ENCODE results near the gene TLR2. TPM values are rescaled to one million over a fixed set of nuclear protein-coding genes. Genes with fewer than 3 reads are reported as not detected.
"Not testable (repeated sequence)": the region's sequence is repeated elsewhere in the genome, so short reads cannot be mapped to it uniquely, and the experiment has no call there.

Gene TLR2
- total and polyA plus RNA-seq, 4 experiments from 2014 or later, result 1.3 to 3.9 (median 3.3) TPM

- Histone ChIP-seq H3K36me3 (ENCODE audit: insufficient read depth, low read length) (no peaks in the 10 kb centered on the region), H3K27me3 (ENCODE audit: insufficient read depth, low read length) (no peaks in the 10 kb centered on the region), H3K27ac (ENCODE audit: low read depth, low read length) (no peak overlapping the region), H3K9me3 (ENCODE audit: control insufficient read depth in 1 of 2, low read length in 2 of 2) (no peaks in the 10 kb centered on the region), H3K4me1 (ENCODE audit: insufficient read depth, low read length) (peaks cover 17% of the 10 kb centered on the region), H3K4me3 (ENCODE audit: low read length in 2 of 2) (no peak overlapping the region)
- CTCF ChIA-PET (ENCODE audit: partially characterized antibody), result interaction anchor here (1.1 kb wide), 1 partner anchor 59 kb away, joined by 3 read pairs; no protein-coding TSS in a partner anchor
- Mint-ChIP-seq H3K27ac (no peak overlapping the region), H3K36me3 (no peaks in the 10 kb centered on the region), H3K4me1 (peaks cover 14 to 20% (median 16%) of the 10 kb centered on the region in 4 donors), H3K4me3 (no peak overlapping the region), H3K27me3 (peaks cover 4 to 6% of the 10 kb centered on the region in 2 donors), H3K9me3 (no peaks in the 10 kb centered on the region)
- POLR2A ChIA-PET (ENCODE audit: partially characterized antibody), result no interaction called here
- intact Hi-C loops (cut with micrococcal nuclease), result no loop called here
- no peak for DNase-seq
These were observed 28.2 kb upstream of the TLR2 start for GRCh38 chr4:153655928-153656327.

- H3K4me3 Mint-ChIP-seq, result no peak overlapping the region
- H3K27ac Mint-ChIP-seq, result no peak overlapping the region
- H3K36me3 Mint-ChIP-seq, result peaks cover 0 to 5% of the 10 kb centered on the region in 2 donors
- no peak overlapping the region for H3K4me3 ChIP-seq (ENCODE audit: low read length in 2 of 2)
- H3K27me3 ChIP-seq (ENCODE audit: insufficient read depth, low read length), result no peaks in the 10 kb centered on the region
- POLR2A ChIA-PET (ENCODE audit: partially characterized antibody), result no interaction called here
- H3K27me3 Mint-ChIP-seq, result peaks cover 4% of the 10 kb centered on the region in 2 donors
- intact Hi-C loops (cut with micrococcal nuclease), result no loop called here
- CTCF ChIA-PET (ENCODE audit: partially characterized antibody), result interaction anchor here (1.2 to 1.4 kb wide), 2 partner anchors 13 to 18 kb away, joined by 3 read pairs; no protein-coding TSS in a partner anchor
- no peak overlapping the region for H3K27ac ChIP-seq (ENCODE audit: low read depth, low read length)
- H3K36me3 ChIP-seq (ENCODE audit: insufficient read depth, low read length), result no peaks in the 10 kb centered on the region
- H3K9me3 Mint-ChIP-seq, result peaks cover 0 to 11% (median 4%) of the 10 kb centered on the region in 8 donors
- no peaks in the 10 kb centered on the region for H3K9me3 ChIP-seq (ENCODE audit: control insufficient read depth in 1 of 2, low read length in 2 of 2)
- no peaks in the 10 kb centered on the region for H3K4me1 ChIP-seq (ENCODE audit: insufficient read depth, low read length)
- DNase-seq, result no peak
- no peaks in the 10 kb centered on the region for H3K4me1 Mint-ChIP-seq
These were observed 22.8 kb upstream of the TLR2 start for GRCh38 chr4:153661215-153661822.

GRCh38 chr4:153661908-153662307 lies 22.2 kb upstream of the TLR2 start:
- H3K4me1 Mint-ChIP-seq, result no peaks in the 10 kb centered on the region
- CTCF ChIA-PET (ENCODE audit: partially characterized antibody), result interaction anchor here (1.2 kb wide), 1 partner anchor 19 kb away, joined by 3 read pairs; no protein-coding TSS in a partner anchor

GRCh38 chr4:153663667-153664066 lies 20.4 kb upstream of the TLR2 start:
- Mint-ChIP-seq H3K27ac (no peak overlapping the region), H3K36me3 (peaks cover 0 to 5% of the 10 kb centered on the region in 2 donors), H3K9me3 (peaks cover 0 to 11% (median 5%) of the 10 kb centered on the region in 8 donors), H3K27me3 (peaks cover 5 to 6% of the 10 kb centered on the region in 2 donors), H3K4me1 (no peaks in the 10 kb centered on the region), H3K4me3 (no peak overlapping the region)
- Histone ChIP-seq H3K9me3 (ENCODE audit: control insufficient read depth in 1 of 2, low read length in 2 of 2) (no peaks in the 10 kb centered on the region), H3K4me3 (ENCODE audit: low read length in 2 of 2) (no peak overlapping the region), H3K4me1 (ENCODE audit: insufficient read depth, low read length) (no peaks in the 10 kb centered on the region), H3K36me3 (ENCODE audit: insufficient read depth, low read length) (no peaks in the 10 kb centered on the region), H3K27me3 (ENCODE audit: insufficient read depth, low read length) (no peaks in the 10 kb centered on the region), H3K27ac (ENCODE audit: low read depth, low read length) (no peak overlapping the region)
- CTCF ChIA-PET (ENCODE audit: partially characterized antibody), result no interaction called here
- intact Hi-C loops (cut with micrococcal nuclease), result no loop called here
- DNase-seq, result no peak
- POLR2A ChIA-PET (ENCODE audit: partially characterized antibody), result no interaction called here

More at GRCh38 chr4:153661908-153662307, 22.2 kb upstream of the TLR2 start:
- DNase-seq, result no peak
- Histone ChIP-seq H3K27me3 (ENCODE audit: insufficient read depth, low read length) (no peaks in the 10 kb centered on the region), H3K4me3 (ENCODE audit: low read length in 2 of 2) (no peak overlapping the region), H3K36me3 (ENCODE audit: insufficient read depth, low read length) (no peaks in the 10 kb centered on the region), H3K27ac (ENCODE audit: low read depth, low read length) (no peak overlapping the region), H3K4me1 (ENCODE audit: insufficient read depth, low read length) (no peaks in the 10 kb centered on the region), H3K9me3 (ENCODE audit: control insufficient read depth in 1 of 2, low read length in 2 of 2) (no peaks in the 10 kb centered on the region)
- Mint-ChIP-seq H3K4me3 (no peak overlapping the region), H3K27me3 (peaks cover 4% of the 10 kb centered on the region in 2 donors), H3K36me3 (peaks cover 0 to 5% of the 10 kb centered on the region in 2 donors), H3K27ac (no peak overlapping the region), H3K9me3 (peaks cover 0 to 11% (median 4%) of the 10 kb centered on the region in 8 donors)
- POLR2A ChIA-PET (ENCODE audit: partially characterized antibody), result no interaction called here
- intact Hi-C loops (cut with micrococcal nuclease), result no loop called here

GRCh38 chr4:153666505-153666904 lies 17.6 kb upstream of the TLR2 start:
- H3K4me1 Mint-ChIP-seq; H3K4me3 ChIP-seq (ENCODE audit: low read length in 2 of 2); H3K4me1 ChIP-seq (ENCODE audit: insufficient read depth, low read length); H3K27ac Mint-ChIP-seq; DNase-seq; CTCF ChIA-PET (ENCODE audit: partially characterized antibody); H3K27me3 Mint-ChIP-seq; H3K9me3 ChIP-seq (ENCODE audit: control insufficient read depth in 1 of 2, low read length in 2 of 2); POLR2A ChIA-PET (ENCODE audit: partially characterized antibody); H3K36me3 Mint-ChIP-seq; H3K27ac ChIP-seq (ENCODE audit: low read depth, low read length); H3K4me3 Mint-ChIP-seq; intact Hi-C loops (cut with micrococcal nuclease); H3K27me3 ChIP-seq (ENCODE audit: insufficient read depth, low read length); H3K36me3 ChIP-seq (ENCODE audit: insufficient read depth, low read length): not testable (repeated sequence)
- peaks cover 0 to 11% (median 5%) of the 10 kb centered on the region in 8 donors for H3K9me3 Mint-ChIP-seq

- H3K36me3 ChIP-seq (ENCODE audit: insufficient read depth, low read length), result no peaks in the 10 kb centered on the region
- no peak for DNase-seq
- POLR2A ChIA-PET (ENCODE audit: partially characterized antibody), result no interaction called here
- H3K36me3 Mint-ChIP-seq, result peaks cover 0 to 5% of the 10 kb centered on the region in 2 donors
- peaks cover 0 to 2% (median 0%) of the 10 kb centered on the region in 4 donors for H3K4me1 Mint-ChIP-seq
- intact Hi-C loops (cut with micrococcal nuclease), result no loop called here
- H3K27me3 Mint-ChIP-seq, result peaks cover 7 to 9% of the 10 kb centered on the region in 2 donors
- no peak overlapping the region for H3K27ac Mint-ChIP-seq
- CTCF ChIA-PET (ENCODE audit: partially characterized antibody), result no interaction called here
- no peak overlapping the region for H3K4me3 ChIP-seq (ENCODE audit: low read length in 2 of 2)
- no peaks in the 10 kb centered on the region for H3K9me3 ChIP-seq (ENCODE audit: control insufficient read depth in 1 of 2, low read length in 2 of 2)
- no peak overlapping the region for H3K4me3 Mint-ChIP-seq
- no peaks in the 10 kb centered on the region for H3K27me3 ChIP-seq (ENCODE audit: insufficient read depth, low read length)
- H3K4me1 ChIP-seq (ENCODE audit: insufficient read depth, low read length), result no peaks in the 10 kb centered on the region
- peaks cover 0 to 7% (median 0%) of the 10 kb centered on the region in 8 donors for H3K9me3 Mint-ChIP-seq
- H3K27ac ChIP-seq (ENCODE audit: low read depth, low read length), result no peak overlapping the region
These were observed 15.4 kb upstream of the TLR2 start for GRCh38 chr4:153668647-153669046.

- H3K9me3 Mint-ChIP-seq, result peaks cover 0 to 11% (median 3%) of the 10 kb centered on the region in 8 donors
- peaks cover 9% of the 10 kb centered on the region in 2 donors for H3K27me3 Mint-ChIP-seq
- Histone ChIP-seq H3K9me3 (ENCODE audit: control insufficient read depth in 1 of 2, low read length in 2 of 2) (no peaks in the 10 kb centered on the region), H3K27ac (ENCODE audit: low read depth, low read length) (no peak overlapping the region), H3K36me3 (ENCODE audit: insufficient read depth, low read length) (no peaks in the 10 kb centered on the region), H3K4me1 (ENCODE audit: insufficient read depth, low read length) (no peaks in the 10 kb centered on the region), H3K4me3 (ENCODE audit: low read length in 2 of 2) (no peak overlapping the region), H3K27me3 (ENCODE audit: insufficient read depth, low read length) (no peaks in the 10 kb centered on the region)
- POLR2A ChIA-PET (ENCODE audit: partially characterized antibody), result no interaction called here
- peaks cover 0 to 2% (median 0%) of the 10 kb centered on the region in 4 donors for H3K4me1 Mint-ChIP-seq
- DNase-seq, result no peak
- CTCF ChIA-PET (ENCODE audit: partially characterized antibody), result no interaction called here
- intact Hi-C loops (cut with micrococcal nuclease), result no loop called here
- peaks cover 0 to 11% of the 10 kb centered on the region in 2 donors for H3K36me3 Mint-ChIP-seq
- no peak overlapping the region for H3K27ac Mint-ChIP-seq
- no peak overlapping the region for H3K4me3 Mint-ChIP-seq
These were observed 14.2 kb upstream of the TLR2 start for GRCh38 chr4:153669838-153670237.

Data from CD4-positive, alpha-beta memory T cell (primary cell).